NCI-H2171 (cell line): ENCODE measurements around the gene CLCN2.

Experiments
- DNase-seq: peaks from one replicate; lab custom pipeline; 2025; lab: John Stamatoyannopoulos, UW

The CLCN2 gene

DNA sequence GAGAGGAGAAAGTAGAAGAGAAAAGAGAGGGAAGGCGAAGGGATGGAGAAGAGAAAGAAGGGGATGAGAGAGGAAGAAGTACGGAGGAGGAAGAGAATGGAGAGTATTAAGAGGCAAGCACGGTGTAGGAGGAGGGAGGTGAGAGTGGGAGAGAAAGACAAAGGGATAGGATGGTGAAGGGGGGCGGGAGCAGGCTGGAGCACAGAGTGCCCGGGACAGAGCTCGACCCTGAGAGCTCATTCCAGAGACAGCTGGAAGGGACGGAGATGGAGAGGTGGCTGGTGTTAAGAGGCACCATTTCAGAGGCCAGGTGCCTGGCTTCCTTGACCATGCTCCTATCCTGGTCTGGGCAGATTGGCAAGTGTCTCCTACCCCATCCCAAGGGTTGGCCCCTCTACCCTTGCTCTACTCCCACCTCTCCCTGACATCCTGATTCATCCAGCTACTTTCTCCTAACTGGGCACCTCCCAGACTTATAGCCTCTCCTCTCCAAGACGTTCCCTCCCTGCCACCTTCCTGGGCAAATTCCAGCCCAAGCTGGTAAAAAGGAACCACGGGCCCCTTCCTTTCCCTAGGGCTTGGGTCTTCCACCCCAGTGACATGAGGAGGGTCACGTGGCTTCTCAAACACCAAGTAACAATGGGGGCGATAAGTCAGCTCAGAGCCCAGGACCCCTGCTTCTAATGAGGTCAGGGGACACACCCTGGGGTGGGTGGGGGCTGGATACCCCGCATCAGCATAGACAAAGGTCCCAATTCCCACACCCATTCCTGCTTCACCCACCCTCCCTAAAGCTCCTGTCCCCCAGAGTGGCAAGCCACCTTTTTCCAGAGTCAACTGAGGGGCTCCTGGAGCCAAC, 1.1 kb downstream of the CLCN2 start:
- no peak for DNase-seq

DNA sequence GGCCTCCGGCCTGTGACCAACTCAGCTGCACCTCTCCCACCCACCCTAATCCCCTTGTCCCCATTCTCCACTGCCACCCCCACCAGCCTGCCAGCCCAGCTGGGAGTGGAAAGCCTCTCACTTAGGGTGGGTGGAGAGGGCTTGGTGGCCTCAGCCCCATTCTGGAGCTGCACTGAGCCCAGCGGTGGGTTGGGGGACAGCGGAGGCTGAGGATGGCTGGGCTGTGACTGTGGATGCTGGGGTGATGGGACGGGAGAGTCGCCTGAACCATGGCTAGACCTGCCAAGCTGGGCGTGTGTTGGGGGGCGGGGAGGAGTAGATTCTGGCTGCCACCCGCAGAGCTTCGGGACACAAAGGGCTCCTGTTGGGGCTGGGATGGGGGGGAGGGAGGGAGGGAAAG, 1.8 kb downstream of the CLCN2 start:
- DNase-seq, result no peak

DNA sequence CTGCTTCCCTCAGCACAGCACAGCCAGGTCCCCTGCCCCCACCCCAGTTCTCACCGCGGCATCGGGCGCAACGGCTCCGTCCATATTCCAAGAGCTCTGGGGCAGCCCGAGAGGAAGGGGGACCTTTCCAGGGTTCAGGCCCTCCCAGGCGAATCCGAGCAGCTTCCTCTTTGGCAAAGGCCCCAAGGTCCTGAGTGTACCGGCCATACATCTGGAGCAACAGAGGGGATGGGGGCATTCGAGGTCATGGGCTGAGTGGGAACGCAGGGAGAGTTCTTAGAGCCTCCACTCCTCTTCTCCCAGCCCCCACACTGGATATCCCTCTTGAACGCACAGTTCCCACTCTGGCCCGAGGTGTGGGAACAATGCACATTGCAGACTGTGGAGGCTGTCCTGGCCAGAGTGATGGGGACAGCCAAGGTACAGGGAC, 2.5 kb downstream of the CLCN2 start:
- no peak for DNase-seq

DNA sequence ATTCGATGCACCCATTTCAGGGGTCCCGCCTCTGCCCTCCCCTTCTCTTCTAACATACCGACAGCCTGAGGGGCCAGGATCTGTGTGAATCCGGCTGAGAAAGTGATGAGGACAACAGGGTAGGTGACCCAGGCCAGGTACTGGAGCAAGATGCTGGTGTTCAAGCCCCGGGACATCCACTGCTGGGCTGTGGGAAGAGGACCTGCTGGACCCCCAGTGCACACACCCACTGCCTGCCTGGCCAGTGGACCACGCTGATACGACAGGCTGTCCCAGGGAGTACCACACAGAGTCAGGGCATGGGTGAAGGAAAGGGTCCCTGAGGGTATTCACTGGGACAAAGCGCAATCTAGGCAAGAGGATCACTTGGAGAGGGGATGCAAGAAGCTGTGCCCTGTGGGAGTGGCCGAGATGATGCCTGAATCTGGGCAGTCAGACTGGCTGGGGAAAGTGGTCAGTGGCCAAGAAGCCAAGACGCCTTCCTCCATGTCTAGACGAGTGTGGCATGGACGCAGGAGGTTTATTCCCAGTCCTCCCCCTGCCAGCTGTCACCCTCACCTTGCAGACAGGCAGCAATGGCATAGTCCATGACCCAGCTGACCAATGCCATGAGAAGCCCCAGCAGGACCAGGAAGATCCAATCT, 3.2 kb downstream of the CLCN2 start:
- no peak for DNase-seq

DNA sequence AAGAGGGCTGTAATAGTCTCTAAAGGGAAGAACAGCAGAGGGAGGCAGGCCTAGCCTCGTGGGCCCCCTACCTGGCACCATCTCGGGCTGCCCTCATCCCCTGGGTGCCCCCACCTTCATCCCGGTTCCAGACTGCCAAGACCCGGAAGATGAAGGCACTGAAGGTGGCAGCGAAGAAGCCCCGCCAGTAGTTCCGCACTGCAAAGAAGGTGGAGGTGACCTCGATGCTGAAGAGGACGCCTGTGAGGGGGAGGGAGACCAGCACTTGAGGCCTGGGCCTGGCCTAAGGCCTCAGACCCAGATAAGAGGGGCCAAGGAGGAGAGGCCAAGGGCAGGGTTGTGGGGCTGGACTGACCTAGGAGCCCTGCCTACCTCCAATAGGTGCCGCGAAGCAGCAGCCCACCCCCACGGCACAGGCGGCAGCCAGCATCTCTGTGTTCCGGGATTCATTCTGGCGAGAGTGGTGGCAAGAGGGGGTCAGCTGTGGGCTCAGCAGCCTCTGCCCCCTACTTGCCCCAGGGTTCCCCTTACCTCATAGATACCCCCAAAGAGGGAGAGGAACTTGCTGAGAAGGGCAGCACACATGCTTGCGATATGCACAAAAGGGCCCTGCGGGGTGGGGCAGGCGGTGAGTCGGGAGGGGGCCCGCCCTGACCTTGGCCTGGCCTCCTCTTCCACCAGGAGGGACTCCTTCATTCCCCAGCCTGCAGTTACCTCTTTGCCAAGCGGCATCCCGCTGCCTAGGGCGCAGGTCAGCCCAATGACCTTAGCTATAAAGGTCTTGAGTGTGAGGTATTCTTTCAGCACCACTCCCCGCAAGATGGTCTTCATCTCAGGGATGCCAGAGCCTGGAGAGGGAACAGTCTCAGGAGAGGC, 3.9 kb downstream of the CLCN2 start:
- no peak for DNase-seq

DNA sequence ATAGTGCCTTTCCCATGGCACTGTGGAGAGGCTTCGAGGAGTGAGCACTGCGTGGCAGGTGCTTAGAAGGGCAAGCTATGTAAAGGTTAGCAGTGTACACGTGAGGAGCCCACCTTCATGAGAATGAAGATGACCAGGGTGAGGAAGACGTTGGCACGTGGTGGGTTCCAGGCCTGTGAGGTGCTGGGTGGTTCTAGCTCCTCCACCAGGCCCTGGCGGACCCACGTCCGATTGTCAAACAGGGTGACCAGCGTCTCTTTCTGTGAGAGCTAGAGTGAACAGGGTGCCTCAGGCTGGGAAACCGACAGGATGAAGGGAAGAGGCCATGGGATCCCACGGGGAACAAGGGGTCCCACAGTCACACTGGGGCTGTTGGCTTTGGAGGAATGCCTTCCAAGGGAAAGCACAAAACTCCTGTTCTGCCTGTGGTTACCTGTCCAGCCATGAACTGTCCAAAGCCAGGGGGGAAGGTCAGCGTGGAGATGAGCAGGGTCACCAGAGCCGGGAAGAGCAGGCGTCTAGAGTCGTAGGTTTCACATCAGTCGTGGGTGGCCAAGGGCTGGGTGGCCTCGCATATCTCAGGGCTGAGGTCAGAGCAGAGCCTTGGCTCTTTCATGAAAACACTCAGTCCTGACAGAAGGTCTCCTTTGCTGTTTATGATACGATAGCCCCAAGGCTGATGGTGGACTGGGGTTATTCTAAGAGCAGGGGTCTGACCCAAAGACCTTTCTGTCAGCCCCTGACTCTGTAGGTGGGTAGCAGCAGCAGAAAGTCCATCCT, 6.0 kb downstream of the CLCN2 start:
- DNase-seq, result no peak

DNA sequence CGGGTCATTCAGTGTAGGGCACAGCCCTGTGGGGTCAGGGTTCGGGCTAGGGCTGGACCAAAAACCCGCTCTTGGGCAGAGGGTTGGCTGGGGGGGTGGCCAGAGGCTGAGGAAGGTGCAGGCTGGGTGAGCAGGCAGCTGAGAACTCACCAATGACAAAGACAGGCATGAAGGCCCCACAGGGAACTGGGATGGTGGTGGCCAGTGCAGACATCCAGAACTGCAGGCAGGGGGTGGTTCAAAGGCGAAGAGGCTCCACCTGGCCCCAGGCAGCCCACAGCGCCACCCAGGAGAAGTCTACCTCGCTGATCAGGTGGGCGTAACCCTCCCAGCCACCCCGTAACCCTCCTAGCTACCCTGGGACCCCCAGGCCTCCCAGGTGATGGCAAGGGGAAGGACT, 6.7 kb downstream of the CLCN2 start:
- DNase-seq, result no peak

DNA sequence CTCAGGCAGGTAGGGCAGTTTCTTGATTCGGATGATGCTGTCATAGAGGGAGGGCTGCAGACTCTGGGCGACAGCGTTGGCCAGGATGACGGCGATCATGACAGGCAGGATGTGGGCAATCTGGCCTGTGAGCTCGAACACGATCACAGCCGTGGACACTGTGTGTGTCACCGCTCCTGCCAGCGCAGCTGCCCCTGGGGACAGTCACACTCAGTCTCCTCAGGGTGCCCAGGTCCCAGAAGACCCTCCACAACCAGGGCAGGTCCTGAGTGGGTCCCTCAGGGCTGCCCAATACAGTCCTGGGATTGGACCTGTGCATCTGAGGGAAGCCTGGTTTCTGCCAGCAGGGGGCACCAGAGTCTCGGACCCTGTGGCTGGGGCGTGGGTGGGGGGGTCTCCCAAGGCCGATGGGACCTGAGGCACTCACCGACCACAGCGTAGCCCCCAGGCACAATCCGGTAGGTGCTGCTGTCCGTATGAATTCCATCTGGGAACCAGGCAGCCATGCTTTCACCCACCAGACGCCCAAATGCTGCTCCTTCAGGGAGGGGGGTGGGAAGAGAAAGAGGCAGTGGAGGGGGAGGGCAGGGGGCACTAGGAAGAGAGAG, 7.2 kb downstream of the CLCN2 start:
- DNase-seq, result no peak

- no peak for DNase-seq
Measured at GRCh38 chr3:184353546-184353941, 7.9 kb downstream of the CLCN2 start.

- no peak for DNase-seq
Measured at GRCh38 chr3:184352897-184353545, 8.4 kb downstream of the CLCN2 start.

- DNase-seq, result no peak
Measured at GRCh38 chr3:184352149-184352785, 9.1 kb downstream of the CLCN2 start.

GRCh38 chr3:184351511-184352148, 9.8 kb downstream of the CLCN2 start:
- no peak for DNase-seq

DNA sequence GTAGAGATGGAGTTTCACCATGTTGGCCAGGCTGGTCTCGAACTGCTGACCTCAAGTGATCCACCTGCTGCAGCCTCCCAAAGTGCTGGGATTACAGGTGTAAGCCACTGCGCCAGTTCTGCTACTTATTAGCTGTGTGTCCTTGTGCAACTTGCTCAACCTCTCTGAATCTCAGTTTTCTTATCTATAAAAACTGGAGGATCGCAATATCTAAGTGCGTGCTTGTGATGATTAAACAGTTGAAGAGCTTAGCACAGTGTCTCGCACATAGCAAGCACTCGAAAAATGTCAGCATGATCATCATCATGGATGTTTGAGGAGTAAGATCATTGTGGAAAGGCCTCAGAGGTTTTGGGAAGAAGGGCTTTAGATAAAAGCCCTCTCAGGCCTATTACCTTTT, 10.8 kb downstream of the CLCN2 start:
- no peak for DNase-seq

- no peak for DNase-seq
Measured at GRCh38 chr3:184349563-184350470, 11.6 kb downstream of the CLCN2 start.

DNA sequence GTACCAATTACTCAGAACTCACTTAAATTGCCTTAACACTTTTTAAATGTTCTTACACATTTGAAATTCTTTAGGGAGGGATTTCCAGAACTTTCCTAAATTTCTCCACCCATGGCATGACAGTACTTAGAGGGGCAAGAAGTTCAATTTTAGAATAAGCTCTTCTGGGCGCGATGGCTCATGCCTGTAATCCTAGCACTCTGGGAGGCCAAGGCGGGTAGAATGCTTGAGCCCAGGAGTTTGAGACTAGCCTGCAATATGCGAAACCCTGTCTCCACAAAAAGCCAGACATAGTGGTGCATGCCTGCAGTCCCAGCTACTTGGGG, 13.4 kb downstream of the CLCN2 start:
- DNase-seq, result no peak

DNA sequence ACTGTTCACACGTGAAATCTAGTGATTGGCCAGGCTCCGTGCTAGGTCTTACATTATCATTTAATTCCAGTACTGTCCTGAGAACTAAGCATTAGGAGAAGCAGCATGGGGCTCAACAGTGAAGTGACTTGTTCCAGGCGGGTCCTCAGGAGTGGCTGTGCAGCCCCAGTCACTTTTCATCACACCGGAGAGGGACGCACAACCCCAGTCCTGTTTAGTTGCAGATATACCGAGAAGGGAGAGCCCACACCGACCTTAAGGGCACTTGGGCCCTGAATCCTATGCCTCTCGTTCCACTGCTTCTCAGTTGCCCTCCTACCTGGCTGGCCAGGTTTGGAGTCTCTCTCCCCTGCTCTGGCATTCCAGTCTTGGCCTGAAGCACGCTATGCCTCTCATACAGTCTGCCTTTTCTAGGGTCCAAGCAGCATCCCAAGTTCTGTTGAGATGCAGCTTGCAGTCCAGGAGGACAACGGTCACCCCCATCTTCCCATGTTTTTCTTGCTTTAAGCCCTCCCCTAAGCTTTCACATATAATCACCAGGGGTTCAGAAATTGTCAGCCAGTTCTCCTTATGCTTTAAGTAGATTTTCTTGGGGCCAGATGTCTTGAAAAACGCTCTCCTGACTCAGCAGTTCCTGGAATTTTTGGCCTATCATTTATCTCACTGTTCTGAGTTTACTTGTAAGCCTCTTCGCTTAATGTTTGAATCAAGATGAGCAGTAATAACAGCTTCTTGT, 13.9 kb downstream of the CLCN2 start:
- DNase-seq, result no peak

DNA sequence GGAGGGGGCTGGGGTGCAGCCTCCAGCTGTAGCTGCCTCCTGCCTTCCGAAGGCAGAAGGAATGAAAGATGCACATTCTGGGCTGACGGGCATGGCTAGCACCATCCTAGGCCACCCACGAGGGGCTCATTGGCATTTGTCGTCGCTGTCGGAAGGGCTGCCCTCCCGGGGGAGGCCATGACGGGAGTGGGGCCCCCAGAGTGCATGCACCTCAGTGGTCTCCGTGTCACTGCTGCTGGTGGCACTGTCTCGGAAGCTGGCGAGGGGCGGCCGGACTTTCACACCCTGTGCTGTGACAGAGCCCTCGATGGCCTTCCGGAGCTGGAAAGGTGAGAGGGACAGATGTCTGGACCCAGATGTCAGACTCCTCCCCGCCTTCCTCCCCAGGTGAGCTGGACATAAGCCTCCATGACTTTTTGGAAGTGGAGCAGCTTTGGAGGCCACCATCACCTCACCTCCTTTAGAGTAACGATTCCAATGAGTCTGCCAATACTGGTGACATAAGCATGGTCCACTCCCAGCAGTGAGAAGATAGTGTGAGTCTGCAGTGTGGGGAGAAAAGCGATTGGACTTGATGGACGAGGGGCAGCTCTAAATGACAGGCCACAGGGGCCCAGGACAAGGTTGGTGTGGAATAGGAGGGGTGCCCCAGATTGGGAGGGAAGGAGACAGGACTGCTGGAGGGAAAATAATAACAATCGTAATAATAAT, 14.8 kb downstream of the CLCN2 start:
- no peak for DNase-seq
